ENCODE data around the gene ZNF12.
"Not testable (repeated sequence)": the region's sequence is repeated elsewhere in the genome, so short reads cannot be mapped to it uniquely, and the experiment has no call there.

Gene ZNF12

DNA sequence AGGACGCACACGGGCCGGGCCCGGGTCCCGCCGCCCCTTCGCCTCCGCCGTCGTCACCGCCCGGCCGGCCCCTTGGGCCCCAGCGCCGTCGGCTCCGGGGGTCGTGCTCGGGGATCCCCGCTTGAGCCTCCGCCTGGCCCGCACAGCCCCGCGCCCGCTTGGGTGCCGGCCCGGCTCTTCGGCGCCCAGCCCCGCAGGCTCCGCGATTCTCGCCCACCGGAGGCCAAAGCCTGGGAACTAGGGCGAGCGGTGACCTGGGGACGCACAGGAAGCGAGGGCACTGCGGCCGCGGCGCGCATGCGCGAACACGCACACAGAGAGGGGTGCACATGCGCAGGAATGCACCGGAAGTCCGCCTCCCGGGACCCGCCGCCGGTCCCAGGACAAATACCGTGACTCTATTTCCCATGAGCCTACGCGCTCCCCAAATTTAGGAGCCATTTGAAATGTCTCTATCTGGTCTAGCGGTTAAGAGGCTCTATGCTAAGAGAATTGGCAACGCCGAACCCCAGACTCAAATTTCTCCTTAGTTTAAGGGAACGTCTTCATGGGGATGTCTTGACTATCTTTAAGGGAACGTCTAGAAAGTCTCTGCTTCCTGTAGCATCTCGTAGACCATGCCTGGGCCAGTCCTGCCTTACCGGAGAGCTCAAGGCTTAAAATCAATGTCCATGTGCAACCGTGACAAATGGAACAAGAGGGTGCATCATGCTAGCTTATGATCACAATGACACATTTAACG, at the start of gene ZNF12:
TSS of gene ZNF12 (minus strand) at position 282 of the 742 bp plus-strand sequence. CDS start 1,774 bp downstream, outside the sequence.
- peak; percentile 93 for DNase-seq

DNA sequence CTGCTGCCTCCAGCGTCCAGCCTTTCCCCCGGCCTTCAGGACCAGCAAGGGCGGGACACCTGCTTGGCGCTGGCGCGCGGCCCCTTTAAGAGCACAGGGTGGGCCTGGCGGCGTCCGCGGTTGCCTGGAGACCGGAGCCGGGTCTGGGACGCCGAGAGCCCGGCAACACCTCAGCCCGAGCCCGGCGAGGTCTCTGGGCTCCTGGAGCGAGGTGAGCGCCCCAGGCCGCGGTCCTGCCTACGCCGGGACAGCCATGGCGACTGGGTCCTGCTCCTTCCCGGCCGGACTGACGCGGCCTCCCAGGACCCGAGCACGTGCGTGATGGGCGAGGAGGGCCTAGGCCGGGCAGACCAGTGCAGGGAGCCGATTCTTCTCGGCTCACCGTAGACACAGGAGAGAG, 47.2 kb upstream of the ZNF12 start, which contains the start of gene RSPH10B2:
TSS of gene RSPH10B2 (plus strand) at position 140 of the 400 bp plus-strand sequence. CDS start 3,575 bp downstream, outside the sequence.
- DNase-seq: not testable (repeated sequence)

DNA sequence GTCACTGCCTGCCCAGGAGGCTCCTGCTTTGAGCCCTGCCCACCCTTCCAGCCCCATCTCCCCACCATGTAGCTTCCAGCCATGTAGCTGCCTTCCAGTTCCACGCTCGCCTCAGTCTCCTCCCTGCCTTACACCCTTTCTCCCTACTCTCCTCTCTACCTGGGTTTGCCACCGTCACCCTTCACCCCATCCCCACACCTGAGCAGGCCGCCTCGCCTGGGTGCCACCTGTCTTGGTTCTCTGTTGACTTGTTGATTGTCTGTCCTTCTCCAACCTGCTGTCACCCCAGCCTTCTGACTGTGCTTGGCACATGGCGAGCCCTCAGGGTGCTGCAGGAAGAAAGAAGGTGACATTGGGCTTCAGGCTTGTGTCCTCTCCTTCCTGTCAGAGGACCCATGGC, 43.4 kb upstream of the ZNF12 start:
- not testable (repeated sequence) for DNase-seq

DNA sequence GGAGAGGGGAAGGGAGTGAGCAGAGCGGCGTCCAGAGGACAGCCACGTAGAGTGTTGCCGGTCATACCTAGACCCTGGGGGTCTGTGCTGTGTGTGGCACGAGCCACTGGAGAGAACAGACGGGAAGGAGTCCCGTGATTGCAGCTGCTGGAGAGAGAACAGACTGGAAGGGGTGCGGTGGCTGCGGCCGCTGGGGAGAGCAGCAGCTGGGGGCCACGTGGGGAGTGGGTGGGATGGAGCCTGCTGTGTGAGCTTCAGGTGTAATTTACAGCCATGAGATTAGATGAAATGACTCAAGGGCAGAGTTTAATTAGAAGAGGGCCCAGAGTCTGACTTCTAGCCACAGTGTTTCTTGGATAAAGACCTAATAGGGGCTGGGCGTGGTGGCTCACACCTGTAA, 42.6 kb upstream of the ZNF12 start:
- DNase-seq: not testable (repeated sequence)

DNA sequence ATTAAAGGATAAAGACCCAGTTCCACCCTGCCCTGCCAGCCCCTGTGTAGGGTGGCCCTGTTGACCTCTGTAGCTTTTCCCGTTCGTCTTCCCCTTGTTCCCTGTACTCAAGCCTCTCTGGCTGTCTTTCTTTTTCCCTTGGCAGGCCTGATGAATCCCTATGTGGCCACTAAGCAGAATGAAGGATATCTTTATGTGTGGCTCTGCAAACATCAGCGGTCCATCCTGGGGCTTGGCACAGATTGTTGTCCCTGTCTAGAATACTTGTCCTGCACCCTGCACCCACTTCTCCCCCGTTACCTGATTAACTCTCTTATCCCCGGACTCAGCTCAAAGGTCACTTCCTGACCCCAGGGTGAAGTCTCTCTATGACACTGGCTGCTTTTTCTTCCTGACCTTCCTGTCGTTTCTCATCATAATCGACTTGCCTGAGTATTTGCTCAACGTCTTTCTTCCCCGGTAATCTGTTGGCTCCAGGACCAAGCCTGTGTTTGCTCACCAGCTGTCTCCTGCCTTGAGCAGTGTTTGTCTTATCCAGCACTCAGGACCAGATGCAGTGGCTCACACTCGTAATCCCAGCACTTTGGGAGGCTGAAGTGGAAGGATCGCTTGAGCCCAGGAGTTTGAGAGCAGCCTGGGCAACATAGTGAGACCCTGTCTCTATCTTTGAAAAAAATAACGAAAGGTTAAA, 37.8 kb upstream of the ZNF12 start:
- not testable (repeated sequence) for DNase-seq

DNA sequence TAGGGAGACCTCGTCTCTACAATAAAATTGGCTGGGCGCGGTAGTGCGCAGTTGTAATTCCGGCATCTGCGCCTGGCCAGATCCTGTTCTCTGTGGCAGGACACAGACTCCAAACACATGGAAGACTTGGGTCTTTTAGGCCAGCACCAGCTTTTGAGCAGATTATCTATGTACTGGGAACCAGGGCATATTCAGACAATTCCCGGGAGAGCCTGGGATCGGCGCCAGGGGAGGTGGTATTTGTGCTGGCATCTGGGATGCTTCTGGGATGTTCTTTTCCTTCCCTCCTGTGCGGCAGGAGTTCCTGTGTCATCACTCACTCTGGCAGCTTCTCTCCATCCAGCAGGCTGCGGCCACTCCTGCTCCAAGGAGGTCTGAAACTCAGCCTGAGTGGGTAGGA, 31.7 kb upstream of the ZNF12 start:
- not testable (repeated sequence) for DNase-seq

DNA sequence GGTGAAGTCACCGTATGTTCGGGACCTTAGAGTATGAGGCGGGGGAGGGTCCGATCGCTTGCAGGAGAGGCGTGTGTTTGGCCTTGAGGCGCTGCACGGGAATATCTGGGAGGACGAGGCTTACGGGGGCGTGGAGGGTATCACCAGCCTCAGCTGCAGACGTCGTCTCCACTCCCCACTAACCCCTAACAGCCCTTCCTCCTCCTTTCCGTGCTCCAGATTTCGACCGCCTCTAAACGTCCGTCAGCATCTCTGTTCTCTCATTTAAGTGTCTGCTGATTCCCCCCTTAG, 23.5 kb upstream of the ZNF12 start:
- no peak for DNase-seq

DNA sequence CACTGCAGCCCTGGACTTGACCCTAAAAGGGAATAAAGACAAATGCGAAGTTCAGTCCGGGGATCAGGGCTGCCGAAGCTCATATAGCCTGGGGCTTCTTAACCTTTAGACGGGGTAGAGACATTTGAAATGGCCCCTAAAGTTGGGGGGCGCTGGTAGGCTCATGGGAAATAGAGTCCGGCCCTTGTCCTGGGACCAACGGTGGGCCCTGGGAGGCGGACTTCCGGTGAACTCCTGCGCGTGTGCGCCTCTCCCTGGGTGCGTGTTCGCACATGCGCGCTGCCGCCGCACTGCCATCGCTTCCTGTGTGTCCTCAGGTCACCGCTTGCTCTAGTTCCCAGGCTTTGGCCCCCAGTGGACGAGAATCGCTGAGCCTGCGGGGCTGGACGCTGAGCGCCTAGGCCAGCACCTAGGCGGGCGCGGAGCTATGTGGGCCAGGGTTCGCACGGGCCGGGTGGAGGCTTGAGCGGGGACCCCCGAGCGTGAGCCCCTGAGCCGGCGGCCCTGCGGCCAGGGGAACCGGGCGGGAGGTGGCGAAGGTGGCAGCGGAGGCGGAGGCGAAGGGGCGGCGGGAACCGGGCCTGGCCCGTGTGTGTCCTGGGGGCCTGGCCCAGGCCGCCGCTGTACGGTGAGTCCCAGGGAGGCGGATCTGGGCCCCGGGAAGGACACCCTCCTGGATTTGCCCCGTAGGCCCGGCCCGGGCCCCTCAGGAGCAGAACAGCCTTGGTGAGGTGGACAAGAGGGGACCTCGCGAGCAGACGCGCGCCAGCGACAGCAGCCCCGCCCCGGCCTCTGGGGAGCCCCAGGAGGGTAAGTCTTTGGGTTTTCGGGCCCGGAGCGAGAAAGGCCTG, 23.0 kb upstream of the ZNF12 start:
- peak; percentile 74 for DNase-seq

DNA sequence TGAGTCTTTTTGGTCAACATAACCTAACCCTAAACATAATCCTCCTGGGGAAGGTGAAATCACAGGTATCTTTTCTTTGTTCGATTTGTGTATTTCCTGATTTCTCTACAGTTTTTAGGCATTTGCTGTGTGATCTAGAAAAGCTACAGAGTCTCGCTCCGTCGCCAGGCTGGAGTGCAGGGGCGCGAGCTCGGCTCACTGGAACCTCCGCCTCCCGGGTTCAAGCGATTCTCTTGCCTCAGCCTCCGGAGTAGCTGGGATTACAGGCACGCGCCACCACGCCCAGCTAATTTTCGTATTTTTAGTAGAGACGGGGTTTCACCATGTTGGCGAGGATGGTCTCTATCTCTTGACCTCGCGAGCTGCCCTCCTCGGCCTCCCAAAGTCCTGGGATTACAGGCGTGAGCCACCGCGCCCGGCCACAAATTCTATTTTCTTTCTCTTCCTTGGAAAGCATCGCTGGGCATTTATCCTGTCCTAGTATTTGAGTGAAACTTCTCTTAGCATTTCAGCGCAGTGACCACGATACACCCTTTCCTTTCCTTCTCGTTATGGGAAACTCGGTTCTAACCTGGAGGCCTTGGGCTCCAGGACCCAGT, 22.2 kb upstream of the ZNF12 start:
- DNase-seq: not testable (repeated sequence)

DNA sequence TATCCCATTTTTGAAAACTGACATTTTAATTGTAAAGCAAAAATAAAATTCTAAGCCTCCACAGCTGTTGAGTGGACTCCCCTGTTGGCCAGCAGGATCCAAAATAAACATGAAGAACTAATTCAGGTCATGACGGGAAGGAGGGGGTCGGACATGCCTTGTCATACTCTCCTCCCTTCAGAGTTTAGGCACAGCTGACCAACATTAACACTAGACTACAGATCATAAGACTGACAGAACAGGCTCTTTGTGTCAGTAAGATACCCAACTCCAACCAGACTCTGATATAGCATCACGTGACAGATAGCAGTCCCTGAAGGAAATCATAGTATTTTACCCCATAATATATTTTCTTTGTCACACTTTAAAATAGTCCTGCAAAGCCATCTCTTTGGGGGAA, 20.9 kb upstream of the ZNF12 start:
- no peak for DNase-seq

DNA sequence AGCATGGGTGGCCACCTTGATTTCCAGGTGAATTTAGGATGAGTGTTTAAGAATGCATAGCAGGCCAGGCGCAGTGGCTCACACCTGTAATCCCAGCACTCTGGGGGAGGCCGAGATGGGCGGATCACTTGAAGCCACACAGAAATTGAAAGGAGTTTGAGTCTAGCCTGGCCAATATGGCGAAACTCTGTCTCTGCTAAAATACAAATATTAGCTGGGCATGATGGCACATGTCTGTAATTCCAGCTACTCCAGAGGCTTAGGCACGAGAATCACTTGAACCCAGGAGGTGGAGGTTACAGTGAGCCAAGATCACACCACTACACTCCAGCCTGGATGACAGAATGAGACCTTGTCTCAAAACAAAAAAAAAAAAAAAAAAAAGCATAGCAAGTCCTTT, 19.6 kb upstream of the ZNF12 start:
- DNase-seq: not testable (repeated sequence)

DNA sequence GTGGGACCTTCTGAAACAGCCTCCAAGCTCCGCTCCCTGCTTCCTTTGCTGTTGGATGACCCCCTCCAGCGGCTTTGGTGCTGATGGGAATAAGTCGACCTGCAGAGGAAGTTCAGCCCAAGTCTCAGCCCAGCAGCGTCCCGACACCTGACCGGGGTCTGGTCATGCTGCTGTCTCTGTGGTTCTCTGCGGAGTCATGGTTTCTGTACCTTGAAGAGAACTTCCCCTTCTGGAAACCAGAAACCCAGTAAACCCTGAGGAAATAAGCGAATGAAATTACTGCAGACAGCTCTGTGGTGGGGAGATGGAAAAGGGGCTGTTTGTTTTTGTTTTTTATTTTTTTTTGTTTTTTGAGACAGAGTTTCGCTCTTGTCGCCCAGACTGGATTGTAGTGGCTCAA, 18.3 kb upstream of the ZNF12 start:
- peak; percentile 49 for DNase-seq

DNA sequence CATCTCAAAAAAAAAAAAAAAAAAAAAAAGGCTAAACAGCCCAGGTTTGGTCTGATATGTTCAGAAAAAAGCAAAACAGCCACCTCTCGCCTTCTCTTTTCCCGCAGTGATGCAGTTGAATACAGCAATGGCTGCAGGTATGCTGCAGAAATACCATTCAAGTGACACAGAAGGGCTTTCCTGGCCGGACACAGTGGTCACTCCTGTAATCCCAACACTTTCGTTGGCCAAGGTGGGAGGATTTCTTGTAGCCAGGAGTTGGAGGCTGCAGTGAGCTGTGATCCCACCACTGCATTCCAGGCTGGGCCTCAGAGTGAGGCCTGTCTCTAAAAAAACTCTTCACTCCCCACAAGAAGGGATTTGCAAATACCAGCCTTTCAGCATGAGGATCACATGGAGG, 17.6 kb upstream of the ZNF12 start:
- not testable (repeated sequence) for DNase-seq

DNA sequence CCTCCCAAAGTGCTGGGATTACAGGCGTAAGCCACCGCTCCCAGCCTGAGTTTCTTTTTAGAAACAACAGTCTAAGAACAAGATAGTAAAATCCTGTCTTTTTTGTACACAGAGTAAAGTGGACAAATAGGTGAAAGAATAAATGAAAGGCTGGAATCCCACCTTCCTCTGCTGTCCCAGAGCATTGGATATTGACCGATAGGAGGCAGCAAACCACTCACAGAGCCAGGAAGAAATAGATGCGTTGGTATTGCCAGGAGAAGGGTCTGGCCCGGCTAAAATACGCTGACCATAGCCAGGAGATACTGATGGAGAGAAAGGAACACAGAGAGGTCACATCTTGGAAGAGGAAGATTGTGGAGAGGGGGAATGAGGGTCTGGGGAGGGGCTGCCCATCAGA, 11.4 kb upstream of the ZNF12 start:
- no peak for DNase-seq

DNA sequence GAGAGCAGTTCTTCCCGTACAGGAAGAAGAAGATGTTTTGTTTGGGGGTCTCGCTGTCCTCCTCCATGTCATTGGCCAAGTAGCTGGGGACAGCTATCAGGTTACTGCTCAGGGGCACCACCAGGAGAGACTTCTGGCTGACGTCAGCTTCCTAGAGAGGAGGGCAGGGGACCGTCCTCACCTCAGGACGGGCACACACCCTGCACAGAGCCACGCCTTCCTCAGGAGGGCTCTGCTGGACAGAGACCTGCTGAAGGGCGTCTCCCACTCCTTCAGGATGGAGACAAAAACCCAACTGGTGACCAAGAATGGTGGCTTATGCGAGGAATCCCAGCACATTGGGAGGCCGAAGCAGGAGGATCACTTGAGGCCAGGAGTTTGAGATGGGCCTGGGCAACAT, 9.2 kb upstream of the ZNF12 start:
- DNase-seq: not testable (repeated sequence)

DNA sequence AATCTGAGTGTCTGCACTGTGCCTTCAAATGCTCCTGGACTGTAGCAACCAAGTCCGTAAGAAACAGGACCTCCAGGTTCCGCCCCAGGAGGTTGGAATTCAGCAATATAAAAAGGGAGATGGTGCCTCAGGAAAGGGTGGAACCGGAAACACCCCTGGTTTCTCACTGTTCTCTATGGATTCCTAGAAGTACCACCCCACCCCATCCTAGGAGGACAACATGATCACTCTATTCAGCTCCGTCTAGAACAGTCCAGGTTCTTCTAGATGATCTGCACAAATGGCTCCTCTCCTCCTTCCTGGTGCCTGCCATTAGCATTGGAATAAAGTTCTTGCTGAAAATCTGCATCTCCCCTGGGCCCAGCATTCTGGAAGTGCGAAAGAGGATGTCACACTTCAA, 7.6 kb upstream of the ZNF12 start:
- no peak for DNase-seq

DNA sequence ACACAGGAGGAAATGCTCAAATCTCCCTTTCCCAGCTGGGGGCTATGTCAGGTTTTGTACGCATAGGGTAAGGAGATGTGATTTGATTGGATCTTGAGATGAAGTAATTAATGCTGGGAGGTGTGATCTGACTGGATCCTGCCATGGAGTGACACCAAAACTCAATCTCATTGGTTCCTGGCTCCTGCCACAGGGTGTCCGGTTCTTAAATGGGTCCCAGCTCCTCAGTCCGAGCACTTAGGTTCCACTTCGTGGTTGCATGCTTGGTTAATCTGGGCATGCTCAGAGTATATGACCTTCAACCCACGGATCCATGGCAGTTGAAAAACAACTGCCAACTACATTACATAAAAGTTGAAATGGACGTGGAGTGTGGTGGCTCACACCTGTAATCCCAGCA, 3.1 kb upstream of the ZNF12 start:
- no peak for DNase-seq

DNA sequence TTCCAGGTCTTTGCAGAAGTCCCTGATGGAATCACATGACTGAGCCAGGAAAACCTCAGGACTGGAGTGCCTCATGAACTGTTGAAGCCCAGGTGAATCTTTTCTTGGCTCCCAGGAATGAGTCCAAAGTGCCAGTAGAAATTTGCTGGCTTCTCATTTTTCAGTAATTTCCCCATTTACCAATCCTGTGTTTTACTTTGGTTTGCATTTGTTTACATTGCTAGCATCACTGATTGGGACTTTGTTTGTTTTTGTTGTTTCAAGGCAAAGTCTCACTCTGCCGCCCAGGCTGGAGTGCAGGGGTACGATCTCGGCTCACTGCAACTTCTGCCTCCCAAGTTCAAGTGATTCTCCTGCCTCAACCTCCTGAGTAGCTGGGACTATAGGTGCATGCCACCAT, 1.6 kb upstream of the ZNF12 start:
- DNase-seq: no peak

DNA sequence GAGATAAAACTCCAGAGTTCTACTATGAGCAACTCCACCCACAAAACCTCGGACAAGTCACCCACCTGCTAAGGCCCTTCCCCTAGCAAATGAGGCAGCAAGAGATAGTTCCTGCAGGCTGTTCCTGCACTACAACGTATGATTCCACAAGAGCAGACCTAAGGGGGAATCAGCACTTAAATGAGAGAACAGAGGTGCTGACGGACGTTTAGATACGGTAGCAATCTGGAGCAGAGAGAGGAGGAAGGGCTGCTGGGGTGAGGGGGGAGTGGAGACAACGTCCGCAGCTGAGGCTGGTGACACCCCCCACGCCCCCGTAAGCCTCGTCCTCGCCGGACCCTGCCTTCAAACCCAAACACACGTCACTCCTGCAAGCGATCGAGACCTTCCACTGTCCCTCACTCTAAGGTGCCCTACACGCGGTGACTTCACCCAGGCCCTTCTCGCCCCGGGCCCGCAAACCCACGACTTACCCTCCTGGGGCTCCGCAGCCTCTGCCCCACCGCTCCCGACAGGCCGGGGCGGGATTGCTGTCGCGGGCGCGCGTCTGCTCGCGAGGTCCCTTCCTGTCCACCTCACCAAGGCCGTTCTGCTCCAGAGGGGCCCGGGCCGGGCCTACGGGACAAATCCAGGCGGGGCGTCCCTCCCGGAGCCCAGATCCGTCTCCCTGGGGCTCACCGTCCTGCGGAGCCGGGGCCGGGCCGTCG, 635 bp downstream of the ZNF12 start:
- DNase-seq: no peak

DNA sequence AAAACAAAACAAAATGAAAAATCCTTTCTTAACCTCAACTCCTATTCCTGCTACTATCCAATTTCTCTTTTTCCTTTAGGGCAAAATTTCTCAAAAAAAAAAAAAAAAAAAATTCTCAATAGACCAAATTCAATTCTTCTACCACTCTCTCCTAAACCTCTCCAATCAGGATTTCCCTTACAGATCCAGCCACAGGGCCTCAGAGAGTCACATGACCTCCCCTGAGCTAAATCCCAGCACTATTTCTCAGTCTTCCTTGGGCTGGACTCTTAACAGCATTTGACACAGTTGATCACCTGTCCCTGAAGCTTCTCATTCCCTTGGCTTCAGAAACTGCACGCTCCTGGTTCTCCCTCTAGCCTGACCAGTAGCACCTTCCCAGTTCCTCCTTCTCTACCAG, 4.9 kb downstream of the ZNF12 start:
- no peak for DNase-seq

DNA sequence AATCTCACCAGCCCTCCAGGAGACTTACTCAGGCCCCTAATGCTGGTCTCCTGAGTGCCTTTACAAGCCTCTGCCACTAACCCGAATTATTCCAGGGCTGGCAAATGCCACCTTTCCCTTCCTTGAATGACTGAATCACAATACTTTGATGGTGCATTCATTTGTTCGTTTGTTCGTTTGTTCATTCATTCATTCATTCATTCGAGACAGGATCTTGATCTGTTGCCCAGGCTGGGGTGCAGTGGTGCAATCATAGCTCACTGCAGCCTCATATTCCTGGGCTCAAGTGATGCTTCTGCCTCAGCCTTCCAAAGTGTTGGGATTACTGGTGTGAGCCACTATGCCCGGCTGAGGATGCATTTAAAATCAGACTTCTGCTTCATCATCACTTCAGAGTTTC, 6.0 kb downstream of the ZNF12 start:
- no peak for DNase-seq

DNA sequence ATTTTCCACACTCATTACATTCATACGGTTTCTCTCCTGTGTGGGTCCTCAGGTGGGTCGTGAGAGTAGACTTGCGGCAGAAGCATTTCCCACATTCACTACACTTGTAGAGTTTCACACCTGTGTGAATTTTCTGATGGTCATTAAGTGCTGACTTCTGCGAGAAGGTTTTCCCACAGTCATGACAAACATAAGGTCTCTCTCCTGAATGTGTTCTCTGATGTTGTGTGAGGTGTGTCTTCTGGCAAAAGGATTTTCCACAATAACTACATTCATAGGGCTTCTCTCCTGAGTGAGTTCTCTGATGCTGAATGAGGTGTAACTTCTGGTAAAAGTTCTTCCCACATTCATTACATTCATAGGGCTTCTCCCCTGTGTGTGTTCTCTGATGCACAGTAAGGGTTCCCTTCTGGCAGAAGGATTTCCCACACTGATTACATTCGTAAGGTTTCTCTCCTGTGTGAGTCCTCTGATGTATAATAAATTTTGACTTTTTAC, 15.1 kb downstream of the ZNF12 start:
- no peak for DNase-seq

All from GDM1 (cell line).